ENCODE data around the gene CLEC14A. TPM values are rescaled to one million over a fixed set of nuclear protein-coding genes. Genes with fewer than 3 reads are reported as not detected.

Gene CLEC14A, protein sequence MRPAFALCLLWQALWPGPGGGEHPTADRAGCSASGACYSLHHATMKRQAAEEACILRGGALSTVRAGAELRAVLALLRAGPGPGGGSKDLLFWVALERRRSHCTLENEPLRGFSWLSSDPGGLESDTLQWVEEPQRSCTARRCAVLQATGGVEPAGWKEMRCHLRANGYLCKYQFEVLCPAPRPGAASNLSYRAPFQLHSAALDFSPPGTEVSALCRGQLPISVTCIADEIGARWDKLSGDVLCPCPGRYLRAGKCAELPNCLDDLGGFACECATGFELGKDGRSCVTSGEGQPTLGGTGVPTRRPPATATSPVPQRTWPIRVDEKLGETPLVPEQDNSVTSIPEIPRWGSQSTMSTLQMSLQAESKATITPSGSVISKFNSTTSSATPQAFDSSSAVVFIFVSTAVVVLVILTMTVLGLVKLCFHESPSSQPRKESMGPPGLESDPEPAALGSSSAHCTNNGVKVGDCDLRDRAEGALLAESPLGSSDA
- total RNA-seq (2021) (not detected in 2 replicates), Bru-seq, nascent RNA (not detected), BruChase-seq, experiment 1, labeled RNA remaining after a 2-hour chase (not detected), BruChase-seq, experiment 2, labeled RNA remaining after a 6-hour chase (percentile 12 among the genes with signal in this experiment)
- long read RNA-seq = 0 reads

DNA sequence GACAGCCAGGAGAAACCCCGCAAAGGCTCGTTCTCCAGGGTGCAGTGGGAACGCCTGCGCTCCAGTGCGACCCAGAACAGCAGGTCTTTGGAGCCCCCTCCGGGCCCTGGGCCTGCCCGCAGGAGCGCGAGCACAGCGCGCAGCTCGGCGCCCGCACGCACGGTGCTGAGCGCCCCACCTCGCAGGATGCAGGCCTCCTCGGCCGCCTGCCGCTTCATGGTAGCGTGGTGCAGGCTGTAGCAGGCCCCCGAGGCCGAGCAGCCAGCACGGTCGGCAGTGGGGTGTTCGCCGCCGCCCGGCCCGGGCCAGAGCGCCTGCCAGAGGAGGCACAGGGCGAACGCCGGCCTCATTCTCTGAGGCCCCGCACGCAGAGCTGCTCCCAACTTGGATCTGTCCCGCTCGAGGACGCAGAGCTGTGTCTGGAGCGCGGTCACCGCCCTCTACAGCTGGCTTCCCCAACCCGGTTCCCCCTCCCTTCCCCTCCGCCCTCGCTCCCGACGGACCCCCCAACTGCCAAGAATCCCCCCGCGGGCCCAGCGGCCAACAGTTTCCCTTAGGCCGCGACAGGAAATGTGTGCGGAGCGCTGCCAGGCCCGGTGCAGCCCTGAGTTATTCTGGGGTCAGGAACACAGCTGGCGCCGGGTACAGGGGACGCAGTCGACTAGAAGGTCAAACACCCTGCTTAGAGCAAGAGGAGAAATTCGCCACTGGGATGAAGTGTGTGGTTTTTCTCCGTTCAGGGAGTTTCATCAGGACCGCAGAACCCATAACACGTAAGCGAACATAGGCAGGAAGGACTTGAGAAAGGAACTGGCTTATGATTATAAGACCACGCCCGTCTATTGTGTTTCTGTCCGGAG lies at the start of gene CLEC14A:
Gene CLEC14A, minus strand, starts transcription at position 421 of the 860 bp plus-strand sequence. Its CDS starts 71 bp downstream, at position 350.
- Histone ChIP-seq H3K27ac (ENCODE audit: low read depth, low read length, poor library complexity, severe bottlenecking) (no peak within 1 kb of the TSS), H3K4me1 (ENCODE audit: insufficient read depth, low read length, poor library complexity, severe bottlenecking) (no peaks in the 10 kb centered on the region), H3K27me3 (replicated peaks; ENCODE audit: insufficient read depth, low read depth, low read length, poor library complexity) (no peaks in the 10 kb centered on the region), H3K4me3 (ENCODE audit: low read depth, low read length, poor library complexity, severe bottlenecking) (no peak within 1 kb of the TSS), H3K9me3 (ENCODE audit: low read depth, low read length, poor library complexity, severe bottlenecking) (no peaks in the 10 kb centered on the region), H3K36me3 (ENCODE audit: insufficient read depth, low read length, poor library complexity, severe bottlenecking) (no peaks in the 10 kb centered on the region)
- intact Hi-C loops (cut with micrococcal nuclease; ENCODE audit: unreplicated experiment) = no loop called here
- TF ChIP-seq, protein P1, sequence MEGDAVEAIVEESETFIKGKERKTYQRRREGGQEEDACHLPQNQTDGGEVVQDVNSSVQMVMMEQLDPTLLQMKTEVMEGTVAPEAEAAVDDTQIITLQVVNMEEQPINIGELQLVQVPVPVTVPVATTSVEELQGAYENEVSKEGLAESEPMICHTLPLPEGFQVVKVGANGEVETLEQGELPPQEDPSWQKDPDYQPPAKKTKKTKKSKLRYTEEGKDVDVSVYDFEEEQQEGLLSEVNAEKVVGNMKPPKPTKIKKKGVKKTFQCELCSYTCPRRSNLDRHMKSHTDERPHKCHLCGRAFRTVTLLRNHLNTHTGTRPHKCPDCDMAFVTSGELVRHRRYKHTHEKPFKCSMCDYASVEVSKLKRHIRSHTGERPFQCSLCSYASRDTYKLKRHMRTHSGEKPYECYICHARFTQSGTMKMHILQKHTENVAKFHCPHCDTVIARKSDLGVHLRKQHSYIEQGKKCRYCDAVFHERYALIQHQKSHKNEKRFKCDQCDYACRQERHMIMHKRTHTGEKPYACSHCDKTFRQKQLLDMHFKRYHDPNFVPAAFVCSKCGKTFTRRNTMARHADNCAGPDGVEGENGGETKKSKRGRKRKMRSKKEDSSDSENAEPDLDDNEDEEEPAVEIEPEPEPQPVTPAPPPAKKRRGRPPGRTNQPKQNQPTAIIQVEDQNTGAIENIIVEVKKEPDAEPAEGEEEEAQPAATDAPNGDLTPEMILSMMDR (conservative IDR thresholded peaks at IDR 0.05; ENCODE audit: low read depth, low read length) = no peak
- TF ChIP-seq EZH2 (IDR thresholded peaks at IDR 0.05; ENCODE audit: borderline replicate concordance, low read depth, low read length, poor library complexity, severe bottlenecking) = no peak
- POLR2A ChIA-PET (ENCODE audit: low non-redundant PET) = no interaction called here
- BruUV-seq (replicated peaks) = no TSS peak
- CTCF ChIA-PET = no interaction called here
- DNase-seq (ENCODE audit: low spot score) = no peak

DNA sequence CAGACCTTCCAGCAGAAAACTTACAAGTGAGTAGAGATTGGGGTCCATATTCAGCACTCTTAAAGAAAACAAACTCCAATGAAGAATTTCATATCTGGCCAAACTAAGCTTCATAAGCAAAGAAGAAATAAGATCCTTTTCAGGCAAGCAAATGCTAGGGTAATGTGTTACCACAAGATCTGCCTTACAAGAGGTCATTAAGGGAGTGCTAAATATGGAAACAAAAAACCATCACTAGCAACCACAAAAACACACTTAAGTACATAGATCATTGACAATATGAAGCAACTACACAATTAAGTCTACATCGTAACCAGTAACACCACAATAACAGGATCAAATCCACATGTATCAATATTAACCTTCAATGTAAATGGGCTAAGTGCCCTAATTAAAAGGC lies 47.1 kb upstream of the CLEC14A start:
- no peak for TF ChIP-seq EZH2 (IDR thresholded peaks at IDR 0.05; ENCODE audit: borderline replicate concordance, low read depth, low read length, poor library complexity, severe bottlenecking)
- TF ChIP-seq, protein P1 (conservative IDR thresholded peaks at IDR 0.05; ENCODE audit: low read depth, low read length) = no peak
- Histone ChIP-seq H3K36me3 (ENCODE audit: insufficient read depth, low read length, poor library complexity, severe bottlenecking) (no peaks in the 10 kb centered on the region), H3K4me1 (ENCODE audit: insufficient read depth, low read length, poor library complexity, severe bottlenecking) (peaks cover under 1% of the 10 kb centered on the region), H3K27ac (ENCODE audit: low read depth, low read length, poor library complexity, severe bottlenecking) (no peak overlapping the region), H3K27me3 (replicated peaks; ENCODE audit: insufficient read depth, low read depth, low read length, poor library complexity) (no peaks in the 10 kb centered on the region), H3K9me3 (ENCODE audit: low read depth, low read length, poor library complexity, severe bottlenecking) (peaks cover 3% of the 10 kb centered on the region), H3K4me3 (ENCODE audit: low read depth, low read length, poor library complexity, severe bottlenecking) (no peak overlapping the region)
- POLR2A ChIA-PET (ENCODE audit: low non-redundant PET) = no interaction called here
- intact Hi-C loops (cut with micrococcal nuclease; ENCODE audit: unreplicated experiment) = no loop called here
- CTCF ChIA-PET = no interaction called here
- BruUV-seq (replicated peaks) = no TSS peak
- no peak for DNase-seq (ENCODE audit: low spot score)

DNA sequence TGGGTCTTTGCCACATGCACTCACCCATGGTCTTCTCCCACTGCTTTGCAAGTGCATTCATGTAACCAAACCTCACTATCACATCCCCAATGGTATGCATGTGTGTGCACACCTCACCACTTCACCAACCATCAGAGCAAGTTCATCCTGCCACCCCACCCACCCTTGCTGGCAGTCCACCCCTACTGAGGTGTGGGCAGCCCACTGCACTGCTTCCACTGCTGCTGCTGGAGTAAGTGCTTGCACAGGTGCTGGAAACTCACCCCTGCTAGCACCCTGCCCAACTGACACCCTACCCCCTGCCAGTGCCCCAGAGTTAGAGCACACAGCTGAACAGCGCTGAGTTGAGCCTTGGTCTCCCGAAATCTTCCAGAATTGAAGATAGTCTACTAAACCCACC lies 46.1 kb upstream of the CLEC14A start:
- no peaks in the 10 kb centered on the region for H3K27me3 ChIP-seq (replicated peaks; ENCODE audit: insufficient read depth, low read depth, low read length, poor library complexity)
- BruUV-seq (replicated peaks) = no TSS peak
- CTCF ChIA-PET = no interaction called here

More for the DNA sequence above, 46.1 kb upstream of the CLEC14A start:
- Histone ChIP-seq H3K36me3 (ENCODE audit: insufficient read depth, low read length, poor library complexity, severe bottlenecking) (no peaks in the 10 kb centered on the region), H3K27ac (ENCODE audit: low read depth, low read length, poor library complexity, severe bottlenecking) (no peak overlapping the region), H3K9me3 (ENCODE audit: low read depth, low read length, poor library complexity, severe bottlenecking) (peaks cover 3% of the 10 kb centered on the region), H3K4me1 (ENCODE audit: insufficient read depth, low read length, poor library complexity, severe bottlenecking) (peaks cover 6% of the 10 kb centered on the region), H3K4me3 (ENCODE audit: low read depth, low read length, poor library complexity, severe bottlenecking) (no peak overlapping the region)
- no peak for TF ChIP-seq EZH2 (IDR thresholded peaks at IDR 0.05; ENCODE audit: borderline replicate concordance, low read depth, low read length, poor library complexity, severe bottlenecking)
- TF ChIP-seq, protein P1 (conservative IDR thresholded peaks at IDR 0.05; ENCODE audit: low read depth, low read length) = no peak
- POLR2A ChIA-PET (ENCODE audit: low non-redundant PET) = no interaction called here
- intact Hi-C loops (cut with micrococcal nuclease; ENCODE audit: unreplicated experiment) = no loop called here
- DNase-seq (ENCODE audit: low spot score) = no peak
